Activated naive CD8-positive, alpha-beta T cell treated with anti-CD3 and anti-CD28 coated beads, Interleukin-2, amount 50 U/mL, for 16 hours (primary cell): ENCODE results near the gene RAB11A.

Experiments used
- DNase-seq: peaks from one replicate; pipeline ENCODE4 v3.0.0-alpha.2; 2020; ENCODE audit warnings: low read depth, low spot score

Gene RAB11A

GRCh38 chr15:65885668-65886218 lies 16.5 kb downstream of the RAB11A start:
- DNase-seq: no peak

- peak; percentile 16 for DNase-seq
These were observed 18.3 kb downstream of the RAB11A start for GRCh38 chr15:65887565-65887964.

GRCh38 chr15:65888981-65889380 lies 19.7 kb downstream of the RAB11A start:
- no peak for DNase-seq

DNA sequence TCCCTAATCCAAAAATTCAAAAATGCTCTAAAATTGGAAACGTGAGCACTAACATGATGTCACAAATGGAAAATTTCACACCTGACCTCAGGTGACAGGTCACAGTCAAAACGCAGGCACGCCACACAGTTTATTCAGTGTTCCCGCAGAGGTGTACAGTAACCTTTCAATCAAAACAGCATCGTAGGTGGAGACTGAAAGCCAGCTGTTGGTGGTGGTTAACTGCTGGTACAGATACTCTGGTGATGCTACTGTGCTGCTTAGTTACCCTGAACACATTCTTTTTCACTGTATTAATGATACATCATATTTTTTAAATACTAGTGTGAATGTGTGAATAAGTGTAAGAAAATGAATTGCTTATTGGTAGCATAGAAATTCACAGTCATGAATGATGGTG lies 23.8 kb downstream of the RAB11A start:
- DNase-seq: no peak

GRCh38 chr15:65896236-65896635 lies 26.9 kb downstream of the RAB11A start:
- no peak for DNase-seq

DNA sequence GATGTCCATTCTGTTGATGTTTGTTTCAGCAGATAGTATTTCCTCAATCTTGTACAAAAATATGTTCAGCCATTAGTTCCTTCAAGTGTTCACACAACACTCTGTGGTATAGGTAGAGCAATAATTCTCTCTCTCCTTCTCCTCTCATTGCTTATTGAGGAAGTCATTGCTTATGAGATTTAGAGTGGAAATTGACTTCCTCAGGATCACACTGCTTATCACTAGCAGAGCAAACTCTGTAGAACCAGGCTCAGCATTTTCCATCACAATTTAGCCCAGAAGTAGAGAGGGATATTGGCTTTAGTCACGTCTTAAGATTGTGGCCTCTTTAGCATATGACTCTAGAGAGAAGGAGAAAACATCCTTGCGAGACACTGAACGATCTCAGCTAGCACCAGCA lies 31.2 kb downstream of the RAB11A start:
- DNase-seq: no peak

- no peak for DNase-seq
These were observed 32.0 kb downstream of the RAB11A start for GRCh38 chr15:65901336-65901735.

GRCh38 chr15:65901836-65902235 lies 32.5 kb downstream of the RAB11A start:
- no peak for DNase-seq

DNA sequence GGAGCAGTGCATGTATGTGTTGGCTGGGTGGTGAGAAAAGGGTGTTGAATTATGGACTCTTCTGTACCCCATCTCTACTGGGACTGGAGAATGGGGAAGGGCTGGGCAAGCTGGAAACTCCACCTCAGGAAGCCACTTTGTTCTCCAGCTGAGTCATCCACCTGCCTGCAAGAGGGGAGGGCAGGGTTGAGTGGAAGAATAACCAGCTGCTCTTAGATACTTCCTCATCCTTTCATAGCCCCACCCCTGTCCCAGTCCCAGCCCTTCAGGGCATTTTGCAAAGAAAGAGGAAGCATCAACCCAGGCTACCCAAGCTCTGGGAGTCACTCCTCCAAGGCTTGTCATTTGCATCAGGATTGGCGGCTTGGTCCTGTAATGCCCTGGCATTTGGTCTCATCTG lies 33.1 kb downstream of the RAB11A start:
- no peak for DNase-seq

DNA sequence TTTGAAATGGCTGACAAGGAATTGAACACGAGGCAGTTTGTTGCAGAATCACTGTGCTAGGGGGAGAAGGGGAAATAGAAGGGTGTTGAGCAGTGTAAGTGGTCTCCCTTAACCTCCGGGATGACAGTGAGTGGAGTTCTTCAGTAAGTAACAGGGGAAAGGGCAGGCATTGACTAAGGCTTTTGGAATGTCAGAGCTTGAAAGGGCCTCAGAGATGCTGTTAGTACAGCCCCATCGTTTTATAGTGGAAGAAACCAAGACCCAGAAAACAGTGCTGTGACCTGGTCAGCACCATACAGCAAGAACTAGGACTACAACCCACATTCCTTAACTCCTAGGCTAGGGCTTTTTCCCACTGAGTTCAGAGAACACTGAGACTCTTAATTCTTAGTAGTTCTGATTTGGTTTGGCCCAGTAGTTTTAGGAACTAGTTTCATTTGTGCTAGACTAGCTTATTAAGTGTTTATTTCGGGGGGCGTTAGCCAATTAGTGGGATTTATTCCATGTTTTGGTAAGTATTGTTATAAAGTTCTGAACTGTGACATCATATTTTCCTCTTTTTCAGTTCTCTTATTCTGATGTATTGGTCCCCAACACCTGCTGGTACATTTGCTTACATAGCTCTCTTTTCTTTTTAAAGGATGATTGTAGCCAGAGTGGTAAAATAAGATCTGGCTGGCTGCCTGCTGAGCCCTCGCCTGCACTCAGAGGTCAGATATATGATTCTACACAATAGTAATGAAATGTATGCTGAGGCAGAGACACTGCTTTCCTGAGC lies 34.2 kb downstream of the RAB11A start:
- no peak for DNase-seq

DNA sequence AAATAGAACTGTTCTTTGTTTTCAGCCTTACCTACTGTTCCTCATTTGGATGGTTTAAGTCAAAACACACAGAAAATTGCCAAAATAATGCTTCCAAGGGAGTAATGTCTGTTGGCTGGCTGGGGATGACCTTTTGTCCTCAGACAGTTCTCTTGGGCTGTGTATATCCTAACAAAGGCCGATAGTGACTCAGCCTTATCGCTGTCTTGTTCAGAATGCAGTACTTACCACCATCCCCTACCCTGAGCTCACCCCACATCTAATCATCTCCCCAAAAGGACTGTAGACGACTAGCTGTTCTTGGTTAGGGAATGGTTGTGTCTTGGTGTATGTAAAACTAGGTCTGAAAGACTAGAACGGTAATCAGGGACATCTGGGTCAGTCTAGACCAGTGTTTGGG lies 35.0 kb downstream of the RAB11A start:
- no peak for DNase-seq

- DNase-seq: no peak
These were observed 37.1 kb downstream of the RAB11A start for GRCh38 chr15:65906396-65906795.

- no peak for DNase-seq
These were observed 38.4 kb downstream of the RAB11A start for GRCh38 chr15:65907661-65908060.

- DNase-seq: no peak
These were observed 39.6 kb downstream of the RAB11A start for GRCh38 chr15:65908876-65909275.

GRCh38 chr15:65909831-65910230 lies 40.5 kb downstream of the RAB11A start:
- no peak for DNase-seq

GRCh38 chr15:65910341-65910740 lies 41.0 kb downstream of the RAB11A start:
- no peak for DNase-seq

DNA sequence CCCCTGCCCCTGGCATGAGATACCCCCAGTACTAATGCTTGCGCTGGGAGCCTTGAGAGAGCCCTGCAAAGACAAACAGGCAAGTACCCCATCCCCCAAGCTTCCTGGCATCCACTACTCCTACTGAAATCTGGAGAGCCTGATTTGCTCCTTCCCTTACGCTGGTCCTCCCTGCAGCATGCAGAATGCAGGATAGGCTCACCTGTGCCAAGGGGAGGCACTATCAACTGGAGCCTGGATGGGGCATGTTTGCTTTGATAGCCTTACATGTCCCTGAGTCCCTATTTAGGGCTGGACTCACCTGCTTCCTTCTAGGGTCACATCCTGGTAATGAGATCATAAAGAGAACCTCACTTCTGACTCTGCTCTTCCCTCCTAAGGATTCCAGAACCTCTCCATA lies 42.9 kb downstream of the RAB11A start:
- no peak for DNase-seq

GRCh38 chr15:65913631-65914199 lies 44.4 kb downstream of the RAB11A start:
- DNase-seq: no peak

DNA sequence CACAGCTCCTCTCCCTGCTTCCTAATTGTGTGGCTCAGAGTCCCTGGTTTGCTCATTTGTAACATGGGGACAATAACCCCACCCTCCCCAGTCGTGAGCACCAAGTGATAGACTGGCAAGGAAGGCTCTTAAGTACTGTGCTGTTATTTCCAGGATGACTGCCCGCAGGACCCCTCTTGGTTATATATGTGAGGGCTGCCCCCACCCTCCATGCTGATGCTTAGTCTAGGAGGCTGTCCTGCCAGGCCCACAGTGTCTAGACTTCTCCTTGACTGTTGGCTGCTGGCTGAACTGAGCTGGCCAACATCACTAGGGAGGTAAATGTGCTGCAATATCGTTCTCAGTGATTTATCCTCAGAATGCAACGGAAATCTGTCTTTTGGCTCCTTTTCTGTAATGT lies 45.1 kb downstream of the RAB11A start:
- no peak for DNase-seq

DNA sequence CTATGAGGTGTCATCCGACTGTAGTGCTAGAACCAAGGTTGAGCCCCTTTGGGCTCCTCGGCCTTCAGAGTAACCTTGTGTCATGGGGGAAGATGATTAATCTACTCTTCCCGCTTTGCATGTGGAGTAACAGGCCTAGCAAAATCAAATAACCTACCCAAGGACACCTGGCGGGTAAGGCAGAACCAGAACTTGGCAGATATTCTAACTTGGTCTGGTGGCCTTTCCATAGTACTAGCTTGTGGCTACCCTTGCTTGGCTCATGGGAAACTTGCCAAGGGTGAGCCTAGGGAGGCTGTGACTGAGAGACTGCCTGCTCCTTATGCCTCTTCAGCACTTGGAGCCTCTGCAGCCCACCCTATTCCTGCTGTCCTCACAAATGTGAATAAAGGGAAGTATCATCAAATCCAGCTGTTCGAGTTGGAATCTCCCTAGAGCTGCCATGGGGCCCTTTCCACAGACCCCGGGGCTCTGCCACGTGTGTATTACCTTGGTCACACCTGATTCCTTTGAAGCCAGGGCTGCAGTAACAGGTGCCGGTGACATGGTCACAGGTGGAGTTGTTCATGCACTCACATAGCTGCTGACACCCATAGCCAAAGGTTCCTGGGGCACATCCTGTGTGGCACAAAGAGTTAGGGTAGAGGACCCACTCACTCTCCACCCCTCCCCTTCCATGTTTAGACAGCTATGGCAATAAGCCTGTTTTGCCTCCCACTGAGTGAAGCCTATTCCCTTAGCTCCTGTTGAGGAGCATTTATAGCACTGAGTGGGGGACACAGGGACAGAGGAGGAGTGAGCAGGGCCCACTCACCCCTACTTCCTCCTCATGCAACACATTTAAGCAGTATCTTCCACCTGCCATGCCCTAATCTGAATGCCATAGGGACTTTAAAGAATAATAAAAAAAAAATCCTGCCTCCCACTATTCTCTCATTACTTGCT lies 46.0 kb downstream of the RAB11A start:
- no peak for DNase-seq

DNA sequence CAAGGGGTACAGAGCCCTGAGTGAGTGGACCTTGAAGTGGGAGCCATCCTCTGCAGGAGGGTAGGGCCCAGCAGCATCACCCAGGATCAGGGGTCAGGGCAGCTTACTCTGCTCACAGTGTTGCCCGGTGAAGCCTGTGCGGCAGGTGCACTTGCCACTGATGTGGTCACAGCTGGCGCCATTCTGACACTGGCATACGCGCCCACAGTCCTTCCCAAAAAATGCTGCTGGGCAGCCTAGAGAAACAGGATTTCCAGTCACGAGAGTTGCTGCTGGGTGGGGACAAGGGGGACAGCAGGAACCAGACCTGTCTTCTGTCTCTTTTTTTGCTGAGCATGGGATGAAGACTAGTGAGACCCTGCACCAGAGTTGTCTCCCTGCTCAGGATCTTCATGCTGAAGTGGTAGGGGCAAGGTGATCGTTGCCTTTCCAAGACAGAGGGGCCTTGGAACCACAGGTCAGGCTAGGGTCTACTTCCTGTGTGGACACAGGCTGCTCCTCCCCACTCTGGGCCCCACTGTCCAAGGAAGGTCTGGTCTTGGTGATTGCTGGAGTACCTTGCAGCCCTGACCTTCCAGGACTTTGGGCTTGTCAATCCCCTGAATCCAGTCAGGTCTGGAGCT lies 46.9 kb downstream of the RAB11A start:
- no peak for DNase-seq
